Stimulated activated CD8-positive, alpha-beta memory T cell treated with anti-CD3 and anti-CD28 coated beads, Interleukin-15, amount 100 ng/mL, for 24 hours (primary cell): ENCODE data around the gene USP49.
A peak's percentile ranks its signal among the peaks of the same experiment; 100 is the strongest.
"Not testable (repeated sequence)": the region's sequence is repeated elsewhere in the genome, so short reads cannot be mapped to it uniquely, and the experiment has no call there.

Source experiments
- DNase-seq: peaks from one replicate; pipeline ENCODE4 v3.0.0-alpha.2; 2020; ENCODE audit warnings: low read depth

USP49 gene

GRCh38 chr6:41811946-41812345, 83.2 kb downstream of the USP49 start:
- not testable (repeated sequence) for DNase-seq

GRCh38 chr6:41811095-41811494, 84.1 kb downstream of the USP49 start:
- no peak for DNase-seq

DNA sequence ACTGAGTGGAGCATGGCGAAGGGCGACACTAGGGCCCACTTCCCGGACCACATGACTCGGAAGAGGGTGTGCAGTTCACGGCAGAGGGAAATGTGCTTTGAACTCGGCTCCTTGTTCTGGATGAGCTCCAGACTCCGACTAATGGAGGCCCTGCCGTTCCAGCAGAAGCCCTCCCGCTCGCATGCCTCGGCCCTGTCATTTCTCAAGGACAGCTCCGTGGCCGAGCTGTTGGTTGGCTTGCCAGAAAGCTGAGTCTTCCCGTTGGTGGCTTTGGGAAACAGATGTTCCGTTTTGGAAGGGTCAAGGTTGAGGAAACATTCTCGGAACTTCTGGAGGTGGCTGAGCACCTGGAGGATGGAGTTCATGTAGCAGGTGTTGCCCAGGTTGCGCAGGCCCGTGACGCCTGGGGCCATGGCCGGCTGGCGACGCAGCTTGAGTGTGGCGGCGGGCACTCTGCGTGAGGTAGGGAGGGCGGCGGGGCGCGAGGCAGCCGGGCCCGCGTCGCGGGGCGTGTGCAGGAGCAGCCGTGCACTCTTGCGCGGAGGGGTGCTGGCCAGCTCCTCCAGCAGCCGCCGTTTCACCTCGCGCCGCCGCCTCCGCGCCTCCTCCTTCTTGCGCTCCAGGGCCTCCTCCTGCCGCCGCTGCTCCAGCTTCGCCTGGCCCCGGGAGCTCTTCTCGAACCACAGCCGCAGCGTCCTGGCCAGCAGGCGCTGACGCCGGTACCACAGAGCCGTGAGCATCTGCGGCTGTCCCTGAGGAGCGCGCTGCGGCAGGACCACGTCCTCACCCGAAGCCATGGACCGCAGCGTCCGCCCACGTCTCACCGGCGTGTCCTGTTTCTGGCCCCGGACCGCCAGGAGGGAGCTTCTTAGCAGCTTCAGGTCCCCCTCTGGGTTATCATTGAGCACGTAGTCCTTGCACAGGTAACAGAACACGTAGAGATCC, 89.1 kb downstream of the USP49 start:
- no peak for DNase-seq

DNA sequence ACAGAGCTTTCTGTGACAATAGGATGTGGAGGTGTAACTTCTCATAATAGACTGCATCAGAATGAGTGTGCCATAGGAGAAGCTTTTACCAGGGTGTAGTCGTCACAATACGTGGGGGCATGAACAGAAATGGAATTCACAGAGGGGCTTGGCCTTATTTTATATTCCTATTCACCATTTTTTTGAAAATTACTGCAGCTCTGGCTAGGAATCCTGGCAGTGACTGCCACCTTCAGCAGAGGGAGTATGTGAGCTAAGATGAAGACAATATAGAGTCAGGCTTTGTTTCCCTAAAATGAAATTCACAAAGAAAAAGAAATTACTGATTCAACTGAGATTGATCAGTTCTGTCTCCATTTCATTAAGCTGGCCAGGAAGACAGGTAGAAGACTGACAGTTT, 93.8 kb downstream of the USP49 start:
- DNase-seq: no peak

- no peak for DNase-seq
These were observed 95.6 kb downstream of the USP49 start for GRCh38 chr6:41799559-41799911.

- DNase-seq: no peak
These were observed 96.1 kb downstream of the USP49 start for GRCh38 chr6:41798901-41799558.

- no peak for DNase-seq
These were observed 98.7 kb downstream of the USP49 start for GRCh38 chr6:41796474-41796873.

- DNase-seq: no peak
These were observed 103.2 kb downstream of the USP49 start for GRCh38 chr6:41791984-41792383.

GRCh38 chr6:41791305-41791704, 103.9 kb downstream of the USP49 start:
- DNase-seq: no peak

DNA sequence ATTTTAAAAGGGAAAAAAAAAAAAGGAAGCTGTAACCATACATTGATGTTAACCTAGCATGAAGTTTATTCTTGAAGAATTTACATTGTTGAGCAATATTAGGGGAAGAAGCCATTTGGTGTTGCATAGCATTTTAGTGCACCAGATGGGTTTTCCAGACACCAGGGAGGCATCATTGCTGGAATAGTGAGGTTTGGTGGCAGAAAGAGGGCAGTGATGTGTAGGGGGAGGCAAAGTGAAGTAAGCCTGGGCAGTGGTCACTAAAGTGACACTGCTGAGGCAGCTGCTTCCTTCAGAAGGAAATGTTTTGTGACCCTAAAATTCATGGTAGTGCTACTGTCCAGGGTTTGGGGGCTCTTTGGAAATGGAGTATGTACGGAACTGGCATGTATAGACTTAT, 105.1 kb downstream of the USP49 start:
- no peak for DNase-seq

- DNase-seq: no peak
These were observed 105.8 kb downstream of the USP49 start for GRCh38 chr6:41789390-41789724.

GRCh38 chr6:41787219-41787917, 107.8 kb downstream of the USP49 start, which contains the start of gene TOMM6:
Gene TOMM6, plus strand, starts transcription at chr6:41787694. Its CDS starts 4 bp downstream, at chr6:41787698.
- peak; percentile 92 for DNase-seq

GRCh38 chr6:41786451-41787218, 108.5 kb downstream of the USP49 start:
- peak; percentile 79 for DNase-seq

- no peak for DNase-seq
These were observed 109.3 kb downstream of the USP49 start for GRCh38 chr6:41785689-41786450.

DNA sequence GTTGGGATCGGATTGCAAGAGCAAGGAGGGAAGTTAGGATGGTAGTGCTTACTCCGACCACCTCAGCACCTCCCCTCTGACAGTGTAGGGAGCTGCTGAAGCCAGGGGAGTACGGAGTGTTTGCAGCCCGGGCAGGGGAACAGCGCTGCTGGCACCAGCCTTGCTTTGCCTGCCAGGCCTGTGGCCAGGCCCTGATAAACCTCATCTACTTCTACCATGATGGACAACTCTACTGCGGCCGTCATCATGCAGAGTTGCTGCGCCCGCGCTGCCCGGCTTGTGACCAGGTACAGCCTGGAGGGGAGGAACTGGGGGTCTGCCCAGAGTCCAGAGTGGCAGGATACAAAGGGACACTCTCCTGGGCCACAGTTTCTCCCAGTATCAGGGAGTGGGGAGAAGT, 109.9 kb downstream of the USP49 start:
- DNase-seq: no peak

GRCh38 chr6:41784581-41785171, 110.5 kb downstream of the USP49 start:
- no peak for DNase-seq

GRCh38 chr6:41783106-41783780, 111.9 kb downstream of the USP49 start:
- DNase-seq: no peak

- no peak for DNase-seq
These were observed 113.8 kb downstream of the USP49 start for GRCh38 chr6:41781366-41781730.

GRCh38 chr6:41780551-41781365, 114.4 kb downstream of the USP49 start, which contains the start of gene PRICKLE4:
Gene PRICKLE4, plus strand, starts transcription at chr6:41780782. Its CDS starts 2,692 bp downstream, at chr6:41783474.
- DNase-seq: no peak
